ENCODE data around the gene TRAF1. TPM values are rescaled to one million over a fixed set of nuclear protein-coding genes. Genes with fewer than 3 reads are reported as not detected.
A peak's percentile ranks its signal among the peaks of the same experiment; 100 is the strongest.

Gene TRAF1
- total and polyA plus RNA-seq, 2 of the 13 experiments (the other 11 are each of a cell fraction or from before 2014, with no cell fraction given) = 0.44 to 1.0 TPM

GRCh38 chr9:120928483-120929228 is 2.1 kb upstream of the TRAF1 start (continued):
- no peak for TF ChIP-seq ZNF318 (CRISPR knock-in tag; IDR thresholded peaks at IDR 0.05)
- 0 out of 2 replicates have a peak, but pooled peaks have one; percentile 48 for TF ChIP-seq ZMAT3 (CRISPR knock-in tag; conservative IDR thresholded peaks at IDR 0.05)
- TF ChIP-seq ASH2L (IDR thresholded peaks at IDR 0.05; ENCODE audit: insufficient read length, low read depth, low read length) = no peak
- TF ChIP-seq ZNF281 (CRISPR knock-in tag; IDR thresholded peaks at IDR 0.05; ENCODE audit: borderline replicate concordance) = no peak
- no peak for TF ChIP-seq ZNF282 (IDR thresholded peaks at IDR 0.05; ENCODE audit: partially characterized antibody)
- no peak for TF ChIP-seq CREB1 (IDR thresholded peaks at IDR 0.05)
- TF ChIP-seq CREB1 (CRISPR knock-in tag; IDR thresholded peaks at IDR 0.05) = no peak
- TF ChIP-seq HMGA1 (CRISPR knock-in tag; conservative IDR thresholded peaks at IDR 0.05) = no peak
- TF ChIP-seq IRF2 (CRISPR knock-in tag; IDR thresholded peaks at IDR 0.05) = no peak
- TF ChIP-seq ZNF749 (CRISPR knock-in tag; IDR thresholded peaks at IDR 0.05; ENCODE audit: borderline replicate concordance) = no peak
- TF ChIP-seq ZBTB21 (CRISPR knock-in tag; IDR thresholded peaks at IDR 0.05) = no peak
- no peak for TF ChIP-seq ZMYM2 (CRISPR knock-in tag; IDR thresholded peaks at IDR 0.05)
- TF ChIP-seq SMARCE1 (IDR thresholded peaks at IDR 0.05; ENCODE audit: borderline replicate concordance) = no peak
- no peak for TF ChIP-seq POGZ (CRISPR knock-in tag; IDR thresholded peaks at IDR 0.05)
- TF ChIP-seq ZFP36L2 (CRISPR knock-in tag; IDR thresholded peaks at IDR 0.05) = no peak
- TF ChIP-seq ZNF558 (CRISPR knock-in tag; IDR thresholded peaks at IDR 0.05; ENCODE audit: borderline replicate concordance) = no peak
- no peak for TF ChIP-seq CSRNP2 (CRISPR knock-in tag; conservative IDR thresholded peaks at IDR 0.05; ENCODE audit: low read depth)

All from HepG2 (cell line).